ENCODE results near the gene XXYLT1.

The XXYLT1 gene, protein sequence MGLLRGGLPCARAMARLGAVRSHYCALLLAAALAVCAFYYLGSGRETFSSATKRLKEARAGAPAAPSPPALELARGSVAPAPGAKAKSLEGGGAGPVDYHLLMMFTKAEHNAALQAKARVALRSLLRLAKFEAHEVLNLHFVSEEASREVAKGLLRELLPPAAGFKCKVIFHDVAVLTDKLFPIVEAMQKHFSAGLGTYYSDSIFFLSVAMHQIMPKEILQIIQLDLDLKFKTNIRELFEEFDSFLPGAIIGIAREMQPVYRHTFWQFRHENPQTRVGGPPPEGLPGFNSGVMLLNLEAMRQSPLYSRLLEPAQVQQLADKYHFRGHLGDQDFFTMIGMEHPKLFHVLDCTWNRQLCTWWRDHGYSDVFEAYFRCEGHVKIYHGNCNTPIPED

GRCh38 chr3:195270817-195271409 is at the start of gene XXYLT1:
XXYLT1 (minus strand) TSS chr3:195271159; CDS start chr3:195271058, 101 bp downstream.
- Histone ChIP-seq H3K9ac (ENCODE audit: insufficient read length, low read depth) (peak within 1 kb of the TSS; percentile 94), H3K4me3 (ENCODE audit: insufficient read length, low read depth) (peak within 1 kb of the TSS; percentile 88), H3K27me3 (ENCODE audit: insufficient read depth, insufficient read length) (no peaks in the 10 kb centered on the region), H3K4me1 (ENCODE audit: insufficient read depth, insufficient read length) (peaks cover 11% of the 10 kb centered on the region), H3K9me3 (ENCODE audit: insufficient read depth, low read length) (no peaks in the 10 kb centered on the region), H3K36me3 (ENCODE audit: insufficient read depth, insufficient read length, low read length) (peaks cover 32% of the 10 kb centered on the region)
- TF ChIP-seq ZNF274 (IDR thresholded peaks at IDR 0.05; ENCODE audit: low read depth, low read length): no peak
- TF ChIP-seq SUZ12 (IDR thresholded peaks at IDR 0.05; ENCODE audit: extremely low read depth, insufficient read depth, insufficient read length): no peak
- TF ChIP-seq YY1 (IDR thresholded peaks at IDR 0.05; ENCODE audit: insufficient read depth, insufficient read length): peak; percentile 75
- peak; percentile 90 for DNase-seq (ENCODE audit: low read depth, low spot score)

DNA sequence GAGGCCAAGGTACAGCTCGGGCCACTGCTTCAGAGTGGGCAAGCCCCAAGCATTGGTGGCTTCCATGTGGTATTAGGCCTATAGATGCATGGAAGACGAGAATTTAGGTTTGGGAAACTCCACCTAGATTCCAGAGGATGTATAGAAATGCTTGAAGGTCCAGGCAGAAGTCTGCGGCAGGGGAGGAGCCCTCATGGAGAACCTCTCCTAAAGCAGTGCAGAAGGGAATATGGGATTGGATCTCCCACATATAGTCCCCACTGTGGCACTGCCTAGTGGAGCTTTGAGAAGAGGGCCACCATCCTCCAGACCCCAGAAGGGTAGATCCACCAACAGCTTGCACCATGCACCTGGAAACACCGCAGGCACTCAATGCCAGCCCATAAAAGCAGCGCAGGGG is 48.1 kb upstream of the XXYLT1 start:
- H3K9me3 ChIP-seq (ENCODE audit: insufficient read depth, low read length): peaks cover 32% of the 10 kb centered on the region
- H3K27me3 ChIP-seq (ENCODE audit: insufficient read depth, insufficient read length): no peaks in the 10 kb centered on the region
- DNase-seq (ENCODE audit: low read depth, low spot score): no peak
- no peak overlapping the region for H3K4me3 ChIP-seq (ENCODE audit: insufficient read length, low read depth)
- no peak overlapping the region for H3K9ac ChIP-seq (ENCODE audit: insufficient read length, low read depth)
- no peak for TF ChIP-seq SUZ12 (IDR thresholded peaks at IDR 0.05; ENCODE audit: extremely low read depth, insufficient read depth, insufficient read length)
- no peak for TF ChIP-seq YY1 (IDR thresholded peaks at IDR 0.05; ENCODE audit: insufficient read depth, insufficient read length)
- no peak for TF ChIP-seq ZNF274 (IDR thresholded peaks at IDR 0.05; ENCODE audit: low read depth, low read length)
- H3K4me1 ChIP-seq (ENCODE audit: insufficient read depth, insufficient read length): no peaks in the 10 kb centered on the region
- H3K36me3 ChIP-seq (ENCODE audit: insufficient read depth, insufficient read length, low read length): peaks cover 21% of the 10 kb centered on the region

- Histone ChIP-seq H3K4me1 (ENCODE audit: insufficient read depth, insufficient read length) (no peaks in the 10 kb centered on the region), H3K9me3 (ENCODE audit: insufficient read depth, low read length) (no peaks in the 10 kb centered on the region), H3K4me3 (ENCODE audit: insufficient read length, low read depth) (no peak overlapping the region), H3K36me3 (ENCODE audit: insufficient read depth, insufficient read length, low read length) (no peaks in the 10 kb centered on the region), H3K9ac (ENCODE audit: insufficient read length, low read depth) (no peak overlapping the region), H3K27me3 (ENCODE audit: insufficient read depth, insufficient read length) (no peaks in the 10 kb centered on the region)
- no peak for DNase-seq (ENCODE audit: low read depth, low spot score)
- TF ChIP-seq SUZ12 (IDR thresholded peaks at IDR 0.05; ENCODE audit: extremely low read depth, insufficient read depth, insufficient read length) (no peak), YY1 (IDR thresholded peaks at IDR 0.05; ENCODE audit: insufficient read depth, insufficient read length) (no peak), ZNF274 (IDR thresholded peaks at IDR 0.05; ENCODE audit: low read depth, low read length) (no peak)
Measured at GRCh38 chr3:195312714-195313113, 41.8 kb upstream of the XXYLT1 start.

GRCh38 chr3:195307711-195308110 is 36.8 kb upstream of the XXYLT1 start:
- Histone ChIP-seq H3K27me3 (ENCODE audit: insufficient read depth, insufficient read length) (no peaks in the 10 kb centered on the region), H3K4me3 (ENCODE audit: insufficient read length, low read depth) (no peak overlapping the region), H3K9me3 (ENCODE audit: insufficient read depth, low read length) (no peaks in the 10 kb centered on the region), H3K4me1 (ENCODE audit: insufficient read depth, insufficient read length) (no peaks in the 10 kb centered on the region), H3K9ac (ENCODE audit: insufficient read length, low read depth) (no peak overlapping the region), H3K36me3 (ENCODE audit: insufficient read depth, insufficient read length, low read length) (peaks cover 2% of the 10 kb centered on the region)
- DNase-seq (ENCODE audit: low read depth, low spot score): no peak
- no peak for TF ChIP-seq YY1 (IDR thresholded peaks at IDR 0.05; ENCODE audit: insufficient read depth, insufficient read length)
- TF ChIP-seq ZNF274 (IDR thresholded peaks at IDR 0.05; ENCODE audit: low read depth, low read length): no peak
- no peak for TF ChIP-seq SUZ12 (IDR thresholded peaks at IDR 0.05; ENCODE audit: extremely low read depth, insufficient read depth, insufficient read length)

GRCh38 chr3:195306369-195306768 is 35.4 kb upstream of the XXYLT1 start:
- H3K4me3 ChIP-seq (ENCODE audit: insufficient read length, low read depth): no peak overlapping the region

DNA sequence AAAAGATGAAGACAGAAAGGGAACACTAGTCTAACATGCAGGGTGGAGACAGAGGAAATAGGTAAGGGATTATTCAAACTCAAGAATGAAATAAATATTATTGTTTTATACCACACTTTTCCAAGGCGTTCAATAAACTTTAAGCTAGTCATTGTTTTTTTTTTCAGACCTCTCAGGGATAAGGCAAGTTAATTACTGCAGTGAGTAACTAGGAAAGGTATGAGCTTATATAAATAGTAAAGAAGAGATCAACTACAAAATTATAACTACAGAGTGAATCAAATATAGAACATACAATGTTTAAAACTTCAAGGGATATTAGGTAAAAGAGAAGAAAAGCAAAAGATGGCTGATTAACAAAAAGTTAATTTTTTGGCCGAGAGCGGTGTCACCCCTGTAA is 31.5 kb upstream of the XXYLT1 start:
- Histone ChIP-seq H3K4me1 (ENCODE audit: insufficient read depth, insufficient read length) (no peaks in the 10 kb centered on the region), H3K9ac (ENCODE audit: insufficient read length, low read depth) (no peak overlapping the region), H3K27me3 (ENCODE audit: insufficient read depth, insufficient read length) (no peaks in the 10 kb centered on the region), H3K4me3 (ENCODE audit: insufficient read length, low read depth) (no peak overlapping the region), H3K36me3 (ENCODE audit: insufficient read depth, insufficient read length, low read length) (peaks cover 20% of the 10 kb centered on the region), H3K9me3 (ENCODE audit: insufficient read depth, low read length) (no peaks in the 10 kb centered on the region)
- no peak for TF ChIP-seq SUZ12 (IDR thresholded peaks at IDR 0.05; ENCODE audit: extremely low read depth, insufficient read depth, insufficient read length)
- no peak for TF ChIP-seq YY1 (IDR thresholded peaks at IDR 0.05; ENCODE audit: insufficient read depth, insufficient read length)
- TF ChIP-seq ZNF274 (IDR thresholded peaks at IDR 0.05; ENCODE audit: low read depth, low read length): no peak
- DNase-seq (ENCODE audit: low read depth, low spot score): no peak

More at GRCh38 chr3:195306369-195306768, 35.4 kb upstream of the XXYLT1 start:
- no peaks in the 10 kb centered on the region for H3K4me1 ChIP-seq (ENCODE audit: insufficient read depth, insufficient read length)
- H3K9me3 ChIP-seq (ENCODE audit: insufficient read depth, low read length): no peaks in the 10 kb centered on the region
- no peak overlapping the region for H3K9ac ChIP-seq (ENCODE audit: insufficient read length, low read depth)
- DNase-seq (ENCODE audit: low read depth, low spot score): no peak
- H3K27me3 ChIP-seq (ENCODE audit: insufficient read depth, insufficient read length): no peaks in the 10 kb centered on the region
- no peak for TF ChIP-seq ZNF274 (IDR thresholded peaks at IDR 0.05; ENCODE audit: low read depth, low read length)
- no peak for TF ChIP-seq SUZ12 (IDR thresholded peaks at IDR 0.05; ENCODE audit: extremely low read depth, insufficient read depth, insufficient read length)
- TF ChIP-seq YY1 (IDR thresholded peaks at IDR 0.05; ENCODE audit: insufficient read depth, insufficient read length): no peak
- H3K36me3 ChIP-seq (ENCODE audit: insufficient read depth, insufficient read length, low read length): peaks cover 8% of the 10 kb centered on the region

- TF ChIP-seq YY1 (IDR thresholded peaks at IDR 0.05; ENCODE audit: insufficient read depth, insufficient read length) (no peak), SUZ12 (IDR thresholded peaks at IDR 0.05; ENCODE audit: extremely low read depth, insufficient read depth, insufficient read length) (no peak), ZNF274 (IDR thresholded peaks at IDR 0.05; ENCODE audit: low read depth, low read length) (no peak)
- no peak for DNase-seq (ENCODE audit: low read depth, low spot score)
- H3K4me3 ChIP-seq (ENCODE audit: insufficient read length, low read depth): no peak overlapping the region
- no peaks in the 10 kb centered on the region for H3K27me3 ChIP-seq (ENCODE audit: insufficient read depth, insufficient read length)
- no peaks in the 10 kb centered on the region for H3K4me1 ChIP-seq (ENCODE audit: insufficient read depth, insufficient read length)
- H3K36me3 ChIP-seq (ENCODE audit: insufficient read depth, insufficient read length, low read length): peaks cover 29% of the 10 kb centered on the region
- H3K9me3 ChIP-seq (ENCODE audit: insufficient read depth, low read length): no peaks in the 10 kb centered on the region
- H3K9ac ChIP-seq (ENCODE audit: insufficient read length, low read depth): no peak overlapping the region
Measured at GRCh38 chr3:195297446-195297845, 26.5 kb upstream of the XXYLT1 start.
